ENCODE data around the gene CHRNB2. TPM values are rescaled to one million over a fixed set of nuclear protein-coding genes. Genes with fewer than 3 reads are reported as not detected.
A peak's percentile ranks its signal among the peaks of the same experiment; 100 is the strongest.

The CHRNB2 gene
- total RNA-seq, 6 donors from 2014 or later, result 0.15 TPM; not detected in 5

DNA sequence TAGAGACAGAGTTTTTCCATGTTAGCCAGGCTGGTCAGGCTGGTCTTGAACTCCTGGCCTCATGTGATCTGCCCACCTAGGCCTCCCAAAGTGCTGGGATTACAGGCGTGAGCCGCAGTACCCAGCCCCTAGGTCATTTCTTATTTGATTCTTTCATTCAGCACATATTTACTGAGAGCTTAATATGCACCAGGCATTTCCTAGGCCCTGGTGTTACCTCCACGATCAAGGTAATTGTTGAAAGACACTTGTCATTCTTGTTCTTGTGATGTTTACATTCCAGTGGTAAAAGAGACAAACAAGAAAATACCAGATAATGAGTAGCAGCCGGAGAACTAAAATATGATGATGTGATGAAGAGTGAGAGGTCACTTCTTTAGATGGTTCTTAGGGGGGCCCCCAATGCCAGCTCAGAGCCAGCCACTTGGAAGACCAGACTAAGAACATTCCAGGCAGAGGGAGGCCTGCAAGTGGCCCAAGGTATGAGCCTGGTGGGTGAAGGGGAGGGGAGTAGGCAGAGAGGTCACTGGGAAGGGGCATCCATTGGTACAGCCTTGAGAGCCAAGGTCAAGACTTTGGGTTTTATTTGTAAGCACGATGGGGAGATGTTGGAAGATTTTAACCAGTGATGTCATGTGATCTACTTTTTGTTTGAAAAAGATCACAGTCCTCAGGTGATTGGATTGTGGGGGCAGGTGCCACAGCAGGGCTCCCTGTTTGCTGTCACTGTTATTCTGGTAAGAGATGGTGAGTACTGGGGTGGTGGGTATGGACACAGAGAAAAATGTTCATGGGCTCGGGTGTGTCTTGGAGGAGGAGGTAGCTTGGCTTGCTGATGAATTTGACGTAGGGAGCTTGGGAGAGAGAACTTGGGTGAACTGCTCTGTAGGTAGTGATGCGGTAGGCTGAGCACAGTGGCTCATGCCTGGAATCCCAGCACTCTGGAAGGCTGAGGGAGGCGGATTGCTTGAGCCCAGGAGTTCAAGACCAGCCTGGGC is 27.8 kb upstream of the CHRNB2 start:
- TF ChIP-seq EP300 (IDR thresholded peaks at IDR 0.05) (no peak), CTCF (IDR thresholded peaks at IDR 0.05) (no peak), POLR2AphosphoS5 (IDR thresholded peaks at IDR 0.05) (no peak), POLR2A (IDR thresholded peaks at IDR 0.05) (no peak)
- peaks cover 0 to 3% (median 0%) of the 10 kb centered on the region in 4 donors for H3K4me1 ChIP-seq
- no peaks in the 10 kb centered on the region for H3K9me3 ChIP-seq
- ATAC-seq (ENCODE audit: low FRiP score in 2 of 2) (peak in 1 of 2 donors; percentile 65), DNase-seq (no peak)
- 61 to 72% methylated on average over 9 of the region's 9 CpGs for WGBS, 2 donors
- no peak overlapping the region for H3K4me3 ChIP-seq
- no peaks in the 10 kb centered on the region for H3K36me3 ChIP-seq
- H3K27ac ChIP-seq, result no peak overlapping the region
- no peaks in the 10 kb centered on the region for H3K27me3 ChIP-seq

DNA sequence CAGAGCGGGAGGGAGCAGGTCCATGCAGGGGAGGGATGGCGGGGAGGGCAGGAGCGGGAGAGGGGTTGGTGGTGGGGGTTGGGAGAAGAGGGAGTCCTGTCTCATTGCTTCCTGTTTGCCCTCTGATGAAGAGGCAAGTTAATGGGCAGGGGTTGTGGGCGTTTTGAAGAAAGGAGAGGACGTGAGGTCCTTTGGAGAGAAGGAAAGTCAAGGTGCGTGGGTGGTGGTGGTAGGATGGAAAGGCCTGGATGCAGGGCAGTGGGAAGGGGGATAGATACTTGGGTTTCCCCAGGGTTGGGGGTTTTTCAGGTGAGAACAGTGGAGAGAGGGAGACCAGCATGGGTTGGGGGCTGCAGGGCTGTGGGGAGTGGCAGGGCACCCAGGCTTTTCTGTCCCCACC is 26.3 kb upstream of the CHRNB2 start:
- TF ChIP-seq EP300 (IDR thresholded peaks at IDR 0.05), result no peak
- no peak for TF ChIP-seq CTCF (IDR thresholded peaks at IDR 0.05)
- TF ChIP-seq POLR2AphosphoS5 (IDR thresholded peaks at IDR 0.05), result no peak
- no peak for TF ChIP-seq POLR2A (IDR thresholded peaks at IDR 0.05)
- Histone ChIP-seq H3K4me3 (no peak overlapping the region), H3K9me3 (no peaks in the 10 kb centered on the region), H3K27ac (no peak overlapping the region), H3K27me3 (no peaks in the 10 kb centered on the region), H3K36me3 (no peaks in the 10 kb centered on the region), H3K4me1 (peaks cover 0 to 3% (median 0%) of the 10 kb centered on the region in 4 donors)
- 59 to 76% methylated on average over 6 of the region's 6 CpGs for WGBS, 2 donors
- DNase-seq, result no peak
- ATAC-seq (ENCODE audit: low FRiP score in 2 of 2), result no peak

GRCh38 chr1:154546264-154547063 is 21.1 kb upstream of the CHRNB2 start:
- DNase-seq (peak in 1 of 2 donors; percentile 72), ATAC-seq (ENCODE audit: low FRiP score in 2 of 2) (peak in 1 of 2 donors; percentile 87)
- Histone ChIP-seq H3K4me3 (no peak overlapping the region), H3K4me1 (peaks cover 0 to 18% (median 13%) of the 10 kb centered on the region in 4 donors), H3K36me3 (peaks cover 21 to 32% (median 25%) of the 10 kb centered on the region in 4 donors), H3K27ac (no peak overlapping the region), H3K27me3 (no peaks in the 10 kb centered on the region), H3K9me3 (no peaks in the 10 kb centered on the region)
- no peak for TF ChIP-seq POLR2A (IDR thresholded peaks at IDR 0.05)
- peak; percentile 69 to 91 (median 82) for TF ChIP-seq CTCF (IDR thresholded peaks at IDR 0.05)
- WGBS, 2 donors, result 84% methylated on average over 13 of the region's 13 CpGs

GRCh38 chr1:154547105-154547732 is 20.4 kb upstream of the CHRNB2 start:
- H3K27ac ChIP-seq, result peak overlapping the region in 3 of 4 donors; percentile 1 to 13 (median 12)
- no peak for ATAC-seq (ENCODE audit: low FRiP score in 2 of 2)
- H3K4me1 ChIP-seq, result peaks cover 0 to 18% (median 13%) of the 10 kb centered on the region in 4 donors
- H3K9me3 ChIP-seq, result no peaks in the 10 kb centered on the region
- no peak for DNase-seq
- no peak overlapping the region for H3K4me3 ChIP-seq
- WGBS, 2 donors, result 75 to 79% methylated on average over 11 of the region's 11 CpGs
- no peak for TF ChIP-seq CTCF (IDR thresholded peaks at IDR 0.05)
- no peak for TF ChIP-seq POLR2AphosphoS5 (IDR thresholded peaks at IDR 0.05)
- TF ChIP-seq POLR2A (IDR thresholded peaks at IDR 0.05), result no peak
- TF ChIP-seq EP300 (IDR thresholded peaks at IDR 0.05), result no peak
- H3K27me3 ChIP-seq, result no peaks in the 10 kb centered on the region
- peaks cover 29 to 40% (median 33%) of the 10 kb centered on the region in 4 donors for H3K36me3 ChIP-seq
